ENCODE data around the gene DEGS2.
A peak's percentile ranks its signal among the peaks of the same experiment; 100 is the strongest.

DEGS2 gene

DNA sequence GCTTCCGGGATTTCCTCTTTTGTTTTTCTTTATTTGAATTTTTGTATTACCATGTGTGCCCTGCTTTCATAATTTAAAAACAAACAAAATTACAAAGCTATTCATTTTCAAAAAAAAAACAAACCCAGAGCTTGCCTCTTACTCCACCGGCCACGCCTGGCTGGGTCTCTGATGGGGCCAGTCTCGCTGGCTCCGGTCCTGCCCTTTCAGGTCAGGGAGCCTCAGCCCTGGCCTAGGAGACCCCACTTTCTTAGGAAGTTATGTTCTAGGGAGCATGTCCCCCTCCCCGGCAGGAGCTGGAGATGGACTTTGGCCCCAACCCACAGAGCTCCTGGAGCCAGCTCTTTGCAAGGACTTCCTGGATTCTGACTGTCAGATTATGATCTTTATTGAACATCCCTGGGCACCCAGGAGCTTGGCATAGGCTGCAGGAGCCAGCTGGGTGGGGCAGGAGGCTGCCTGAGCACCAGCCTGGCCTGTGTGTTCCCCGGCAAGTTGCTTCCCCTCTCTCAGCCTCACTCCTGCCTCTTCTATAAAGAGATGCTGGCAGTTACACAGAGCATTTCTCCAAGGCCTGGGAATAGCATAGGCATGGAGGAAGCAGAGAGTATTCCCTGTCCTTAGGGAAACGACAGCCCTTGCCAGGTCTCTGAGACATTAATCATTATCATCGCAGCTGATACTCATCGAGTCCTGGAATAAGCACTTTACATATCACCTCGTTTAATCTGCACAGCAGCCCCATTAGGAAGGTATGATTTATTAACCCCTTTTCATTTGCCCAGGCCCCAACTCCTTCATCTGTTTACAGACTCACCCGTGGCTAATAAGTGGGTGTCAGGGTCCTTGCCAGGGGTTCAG lies 3.5 kb downstream of the DEGS2 start:
- Histone ChIP-seq H3K4me1 (ENCODE audit: low read depth, poor library complexity, severe bottlenecking) (no peaks in the 10 kb centered on the region), H3K9ac (no peak overlapping the region), H3K79me2 (ENCODE audit: insufficient read depth, low read depth) (no peaks in the 10 kb centered on the region), H3K4me2 (no peak overlapping the region), H2AFZ (ENCODE audit: low read depth) (no peak overlapping the region), H3K4me3 (IDR thresholded peaks at IDR 0.05; ENCODE audit: insufficient read depth, low read depth, low read length) (no peak overlapping the region), H3K36me3 (ENCODE audit: insufficient read depth) (no peaks in the 10 kb centered on the region), H3K27me3 (ENCODE audit: insufficient read depth, low read depth) (peaks cover 5% of the 10 kb centered on the region; the same call in 1 of the 2 replicates), H4K20me1 (ENCODE audit: insufficient read depth) (no peaks in the 10 kb centered on the region), H3K27ac (no peak overlapping the region)
- TF ChIP-seq, protein P1, sequence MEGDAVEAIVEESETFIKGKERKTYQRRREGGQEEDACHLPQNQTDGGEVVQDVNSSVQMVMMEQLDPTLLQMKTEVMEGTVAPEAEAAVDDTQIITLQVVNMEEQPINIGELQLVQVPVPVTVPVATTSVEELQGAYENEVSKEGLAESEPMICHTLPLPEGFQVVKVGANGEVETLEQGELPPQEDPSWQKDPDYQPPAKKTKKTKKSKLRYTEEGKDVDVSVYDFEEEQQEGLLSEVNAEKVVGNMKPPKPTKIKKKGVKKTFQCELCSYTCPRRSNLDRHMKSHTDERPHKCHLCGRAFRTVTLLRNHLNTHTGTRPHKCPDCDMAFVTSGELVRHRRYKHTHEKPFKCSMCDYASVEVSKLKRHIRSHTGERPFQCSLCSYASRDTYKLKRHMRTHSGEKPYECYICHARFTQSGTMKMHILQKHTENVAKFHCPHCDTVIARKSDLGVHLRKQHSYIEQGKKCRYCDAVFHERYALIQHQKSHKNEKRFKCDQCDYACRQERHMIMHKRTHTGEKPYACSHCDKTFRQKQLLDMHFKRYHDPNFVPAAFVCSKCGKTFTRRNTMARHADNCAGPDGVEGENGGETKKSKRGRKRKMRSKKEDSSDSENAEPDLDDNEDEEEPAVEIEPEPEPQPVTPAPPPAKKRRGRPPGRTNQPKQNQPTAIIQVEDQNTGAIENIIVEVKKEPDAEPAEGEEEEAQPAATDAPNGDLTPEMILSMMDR (conservative IDR thresholded peaks at IDR 0.05; ENCODE audit: low read depth, low read length): no peak

DNA sequence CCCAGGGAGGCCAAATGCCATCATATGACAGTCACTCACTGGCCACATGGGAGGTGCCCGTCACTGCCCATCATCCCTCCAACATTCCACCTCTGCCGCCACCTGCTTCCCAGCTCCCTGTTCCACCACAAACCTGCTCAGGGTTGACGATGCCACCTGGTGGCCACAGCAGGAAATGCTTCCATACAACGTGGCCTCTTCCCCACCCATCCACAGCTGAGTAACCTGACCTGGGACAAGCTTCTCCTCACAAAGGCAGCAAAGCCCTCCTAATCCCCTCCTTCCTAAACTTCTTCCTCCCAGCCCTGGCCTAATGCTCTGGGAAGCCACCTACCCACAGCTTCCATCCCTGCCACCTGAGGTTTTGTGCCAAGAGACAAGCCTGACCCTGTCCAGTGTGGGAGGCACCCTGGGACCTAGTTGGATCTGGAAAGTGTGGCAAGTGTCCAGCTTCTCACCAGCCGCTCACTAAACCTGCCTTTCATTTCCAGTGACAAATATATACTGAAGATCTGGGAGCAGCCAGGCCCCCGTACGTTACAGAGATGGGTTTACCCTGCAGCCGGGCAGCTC lies 4.3 kb downstream of the DEGS2 start:
- no peaks in the 10 kb centered on the region for H4K20me1 ChIP-seq (ENCODE audit: insufficient read depth)
- H3K36me3 ChIP-seq (ENCODE audit: insufficient read depth): no peaks in the 10 kb centered on the region
- no peak overlapping the region for H3K9ac ChIP-seq
- H2AFZ ChIP-seq (ENCODE audit: low read depth): no peak overlapping the region
- H3K4me3 ChIP-seq (IDR thresholded peaks at IDR 0.05; ENCODE audit: insufficient read depth, low read depth, low read length): no peak overlapping the region
- H3K4me2 ChIP-seq: no peak overlapping the region
- no peaks in the 10 kb centered on the region for H3K4me1 ChIP-seq (ENCODE audit: low read depth, poor library complexity, severe bottlenecking)
- TF ChIP-seq, protein P1 (conservative IDR thresholded peaks at IDR 0.05; ENCODE audit: low read depth, low read length): peak; percentile 79
- no peak overlapping the region for H3K27ac ChIP-seq
- H3K27me3 ChIP-seq (ENCODE audit: insufficient read depth, low read depth): peaks cover 4% of the 10 kb centered on the region; the same call in 1 of the 2 replicates
- no peaks in the 10 kb centered on the region for H3K79me2 ChIP-seq (ENCODE audit: insufficient read depth, low read depth)

DNA sequence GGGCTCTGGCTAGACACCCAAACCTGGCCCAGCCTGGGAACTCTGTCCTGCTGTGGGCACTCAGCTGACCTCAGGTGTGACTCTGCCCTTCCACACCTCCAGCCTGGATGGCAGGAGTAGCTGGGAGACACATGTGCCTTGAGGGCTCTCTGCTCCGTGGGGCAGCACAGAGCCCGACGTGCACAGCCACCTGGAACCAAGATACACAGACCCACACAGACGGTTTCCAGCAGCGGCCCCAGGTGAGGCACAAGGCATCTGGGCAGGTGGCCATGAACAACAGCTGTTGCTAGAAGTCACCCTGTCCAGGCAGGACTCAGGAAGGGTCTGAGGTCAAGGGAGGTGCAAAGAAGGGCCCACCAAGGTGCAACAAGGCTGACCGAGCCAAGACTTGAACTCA lies 5.9 kb downstream of the DEGS2 start:
- Histone ChIP-seq H3K4me2 (no peak overlapping the region), H3K4me3 (IDR thresholded peaks at IDR 0.05; ENCODE audit: insufficient read depth, low read depth, low read length) (no peak overlapping the region), H4K20me1 (ENCODE audit: insufficient read depth) (no peaks in the 10 kb centered on the region), H3K36me3 (ENCODE audit: insufficient read depth) (no peaks in the 10 kb centered on the region), H3K27me3 (ENCODE audit: insufficient read depth, low read depth) (no peaks in the 10 kb centered on the region; the same call in 1 of the 2 replicates), H3K9ac (no peak overlapping the region), H3K79me2 (ENCODE audit: insufficient read depth, low read depth) (no peaks in the 10 kb centered on the region), H2AFZ (ENCODE audit: low read depth) (no peak overlapping the region), H3K27ac (no peak overlapping the region), H3K4me1 (ENCODE audit: low read depth, poor library complexity, severe bottlenecking) (no peaks in the 10 kb centered on the region)
- TF ChIP-seq, protein P1 (conservative IDR thresholded peaks at IDR 0.05; ENCODE audit: low read depth, low read length): no peak

DNA sequence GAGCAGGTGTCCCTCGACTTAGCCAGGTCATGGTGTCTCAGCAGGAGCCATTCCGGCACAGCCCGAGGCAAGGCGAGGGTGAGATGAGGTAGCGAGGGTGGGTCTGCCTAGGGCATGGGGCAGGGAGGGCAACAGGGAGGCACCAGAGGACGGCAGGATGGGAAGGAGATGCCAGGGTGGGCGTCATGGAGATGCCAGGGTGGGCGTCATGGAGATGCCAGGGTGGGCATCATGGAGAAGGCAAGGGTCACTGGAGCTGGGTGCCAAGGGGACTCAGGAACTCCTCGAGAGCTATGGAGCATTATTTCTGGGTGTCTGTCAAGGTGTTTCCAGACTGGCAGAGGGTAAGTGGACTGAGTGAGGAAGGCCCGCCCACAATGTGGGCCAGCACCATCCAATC lies 7.4 kb downstream of the DEGS2 start:
- H3K4me1 ChIP-seq (ENCODE audit: low read depth, poor library complexity, severe bottlenecking): no peaks in the 10 kb centered on the region
- H3K36me3 ChIP-seq (ENCODE audit: insufficient read depth): no peaks in the 10 kb centered on the region
- H3K9ac ChIP-seq: no peak overlapping the region
- no peak overlapping the region for H3K4me2 ChIP-seq
- H3K4me3 ChIP-seq (IDR thresholded peaks at IDR 0.05; ENCODE audit: insufficient read depth, low read depth, low read length): no peak overlapping the region
- H4K20me1 ChIP-seq (ENCODE audit: insufficient read depth): no peaks in the 10 kb centered on the region
- TF ChIP-seq, protein P1 (conservative IDR thresholded peaks at IDR 0.05; ENCODE audit: low read depth, low read length): no peak
- no peak overlapping the region for H2AFZ ChIP-seq (ENCODE audit: low read depth)
- H3K27ac ChIP-seq: no peak overlapping the region
- no peaks in the 10 kb centered on the region for H3K27me3 ChIP-seq (ENCODE audit: insufficient read depth, low read depth)
- no peaks in the 10 kb centered on the region for H3K79me2 ChIP-seq (ENCODE audit: insufficient read depth, low read depth)

Measured in KMS-11 (cell line).